ENCODE measurements around the gene C1QTNF12.
"Not testable (repeated sequence)": the region's sequence is repeated elsewhere in the genome, so short reads cannot be mapped to it uniquely, and the experiment has no call there.

Gene C1QTNF12

GRCh38 chr1:1196431-1197187 lies 49.9 kb downstream of the C1QTNF12 start:
- no peak for DNase-seq

DNA sequence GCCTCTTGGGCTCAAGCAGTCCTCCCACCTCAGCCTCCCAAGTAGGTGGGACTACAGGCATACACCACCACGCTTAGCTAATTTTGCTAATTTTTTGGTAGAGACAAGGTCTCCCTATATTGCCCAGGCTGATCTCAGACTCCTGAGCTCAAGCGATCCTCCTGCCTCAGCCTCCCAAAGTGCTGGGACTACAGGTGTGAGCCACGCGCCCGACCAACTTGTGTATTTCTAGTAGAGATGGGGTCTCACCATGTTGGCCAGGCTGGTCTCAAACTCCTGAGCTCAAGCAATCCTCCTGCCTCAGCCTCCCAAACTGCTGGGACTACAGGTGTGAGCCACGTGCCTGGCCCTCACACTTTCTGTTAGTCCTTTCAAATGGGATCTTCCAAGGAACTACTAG lies 50.8 kb downstream of the C1QTNF12 start:
- DNase-seq: not testable (repeated sequence)

DNA sequence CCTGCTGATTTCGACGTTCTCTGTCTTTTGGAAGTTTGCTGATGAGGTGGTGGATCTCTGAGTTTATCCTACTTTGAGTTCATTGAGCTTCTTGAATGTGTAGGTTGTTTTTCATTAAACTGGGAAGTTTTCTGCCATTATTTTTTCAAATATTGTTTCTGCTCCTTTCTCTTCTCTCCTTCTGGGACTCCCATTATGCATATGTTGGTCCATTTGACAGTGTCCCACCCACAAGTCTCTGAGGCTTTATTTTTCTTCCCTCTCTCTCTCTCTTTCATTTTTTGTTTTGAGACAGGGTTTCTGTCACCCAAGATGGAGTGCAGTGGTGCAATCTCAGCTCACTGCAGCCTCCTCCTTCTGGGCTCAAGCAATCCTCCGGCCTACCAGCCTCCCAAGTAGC lies 51.8 kb downstream of the C1QTNF12 start:
- DNase-seq: no peak

All from NCI-H524 treated with DMSO at 0.1 percent for 48 hours (cell line).